SKM-1 treated with dmso at 0.1 percent for 144 hours (cell line): Measurements from ENCODE around the gene MMD2.
"Not testable (repeated sequence)": the region's sequence is repeated elsewhere in the genome, so short reads cannot be mapped to it uniquely, and the experiment has no call there.

Experiments used
- DNase-seq: peaks from one replicate; lab custom pipeline; 2025; ENCODE audit not compliant: unreplicated experiment; lab: John Stamatoyannopoulos, UW

The MMD2 gene

GRCh38 chr7:4958477-4959301 is at the start of gene MMD2:
TSS of gene MMD2 (minus strand) at chr7:4959187. CDS start at chr7:4959017, 170 bp downstream.
- DNase-seq: no peak

- no peak for DNase-seq
Measured at GRCh38 chr7:5005066-5005465, 46.1 kb upstream of the MMD2 start.

GRCh38 chr7:5001911-5002310 is 42.9 kb upstream of the MMD2 start:
- DNase-seq: no peak

DNA sequence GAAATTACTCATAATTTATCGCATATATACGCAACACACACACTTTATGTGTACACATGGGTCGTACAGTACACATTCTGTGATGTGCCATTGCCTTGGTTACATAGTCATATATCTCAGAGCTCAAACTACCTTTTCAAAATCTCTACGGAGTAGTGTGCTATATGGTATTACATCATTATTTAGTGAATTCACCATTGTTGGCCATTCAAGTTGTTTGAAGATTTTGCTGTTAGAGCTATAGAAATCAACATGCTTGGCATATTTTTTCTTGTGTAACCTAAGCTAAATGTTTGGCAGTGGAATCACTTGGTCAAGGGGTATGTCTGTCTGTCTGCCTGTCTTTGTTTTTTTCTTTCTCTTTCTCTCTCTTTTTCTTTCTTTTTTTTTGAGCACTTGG is 42.0 kb upstream of the MMD2 start:
- DNase-seq: no peak

GRCh38 chr7:4999369-4999950 is 40.5 kb upstream of the MMD2 start:
- DNase-seq: no peak

- no peak for DNase-seq
Measured at GRCh38 chr7:4998910-4999309, 39.9 kb upstream of the MMD2 start.

- DNase-seq: no peak
Measured at GRCh38 chr7:4998244-4998643, 39.3 kb upstream of the MMD2 start.

DNA sequence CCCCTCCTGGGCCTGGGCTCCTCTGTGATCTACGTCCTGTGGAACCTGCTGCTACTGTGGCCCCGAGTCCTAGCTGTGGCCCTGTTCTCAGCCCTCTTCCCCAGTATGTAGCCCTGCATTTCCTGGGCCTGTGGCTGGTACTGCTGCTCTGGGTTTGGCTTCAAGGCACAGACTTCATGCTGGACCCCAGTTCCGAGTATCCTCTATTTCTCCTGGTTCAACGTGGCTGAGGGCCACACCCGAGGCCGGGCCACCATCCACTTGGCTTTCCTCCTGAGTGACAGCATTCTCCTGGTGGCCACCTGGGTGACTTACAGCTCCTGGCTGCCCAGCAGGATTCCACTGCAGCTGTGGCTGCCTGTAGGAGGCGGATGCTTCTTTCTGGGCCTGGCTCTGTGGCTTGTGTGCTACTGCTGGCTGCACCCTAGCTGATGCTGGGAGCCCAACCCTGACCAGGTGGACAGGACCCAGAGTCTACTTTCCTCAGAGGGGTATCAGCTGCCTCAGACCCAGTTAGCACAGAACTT is 37.8 kb upstream of the MMD2 start:
- DNase-seq: no peak

GRCh38 chr7:4995429-4995969 is 36.5 kb upstream of the MMD2 start:
- no peak for DNase-seq

GRCh38 chr7:4993471-4993870 is 34.5 kb upstream of the MMD2 start:
- DNase-seq: no peak

GRCh38 chr7:4982741-4983140 is 23.8 kb upstream of the MMD2 start:
- not testable (repeated sequence) for DNase-seq

DNA sequence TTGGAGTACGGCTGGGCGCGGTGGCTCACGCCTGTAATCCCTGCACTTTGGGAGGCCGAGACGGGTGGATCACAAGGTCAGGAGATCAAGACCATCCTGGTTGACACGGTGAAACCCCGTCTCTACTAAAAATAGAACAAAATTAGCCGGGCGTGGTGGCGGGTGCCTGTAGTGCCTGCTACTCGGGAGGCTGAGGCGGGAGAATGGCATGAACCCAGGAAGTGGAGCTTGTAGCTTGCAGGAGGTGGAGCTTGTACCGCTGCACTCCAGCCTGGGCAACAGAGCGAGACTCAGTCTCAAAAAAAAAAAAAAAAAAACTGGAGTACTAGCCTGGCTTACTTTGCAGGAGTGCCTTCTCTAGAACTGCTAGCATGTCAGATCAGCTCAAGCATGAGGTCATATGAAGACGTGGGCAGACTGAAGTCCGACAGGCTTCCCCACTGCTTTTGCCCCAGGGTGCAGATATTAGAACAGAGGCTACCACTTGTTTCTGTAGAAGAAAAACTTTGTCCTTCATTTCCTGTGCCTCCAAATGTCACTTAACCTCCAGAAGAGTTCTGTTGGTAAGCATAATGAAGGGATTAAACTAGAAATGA is 22.4 kb upstream of the MMD2 start:
- not testable (repeated sequence) for DNase-seq

GRCh38 chr7:4975626-4976025 is 16.6 kb upstream of the MMD2 start:
- DNase-seq: not testable (repeated sequence)

GRCh38 chr7:4973728-4974198 is 14.8 kb upstream of the MMD2 start:
- DNase-seq: peak; percentile 85

DNA sequence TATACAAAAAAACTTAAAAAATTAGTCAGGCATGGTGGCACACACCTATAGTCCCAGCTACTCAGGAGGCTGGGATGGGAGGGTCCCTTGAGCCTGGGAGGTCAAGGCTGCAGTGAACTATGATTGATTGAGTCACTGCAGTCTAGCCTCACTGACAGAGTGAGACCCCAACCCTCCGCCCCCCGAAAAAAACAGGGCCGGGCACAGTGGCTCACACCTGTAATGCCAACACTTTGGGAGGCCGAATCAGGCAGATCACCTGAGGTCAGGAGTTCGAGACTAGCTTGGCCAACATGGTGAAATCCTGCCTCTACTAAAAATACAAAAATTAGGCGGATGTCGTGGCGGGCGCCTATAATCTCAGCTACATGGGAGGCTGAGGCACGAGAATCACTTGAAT is 13.5 kb upstream of the MMD2 start:
- not testable (repeated sequence) for DNase-seq

GRCh38 chr7:4965295-4966022 is 6.5 kb upstream of the MMD2 start:
- no peak for DNase-seq

DNA sequence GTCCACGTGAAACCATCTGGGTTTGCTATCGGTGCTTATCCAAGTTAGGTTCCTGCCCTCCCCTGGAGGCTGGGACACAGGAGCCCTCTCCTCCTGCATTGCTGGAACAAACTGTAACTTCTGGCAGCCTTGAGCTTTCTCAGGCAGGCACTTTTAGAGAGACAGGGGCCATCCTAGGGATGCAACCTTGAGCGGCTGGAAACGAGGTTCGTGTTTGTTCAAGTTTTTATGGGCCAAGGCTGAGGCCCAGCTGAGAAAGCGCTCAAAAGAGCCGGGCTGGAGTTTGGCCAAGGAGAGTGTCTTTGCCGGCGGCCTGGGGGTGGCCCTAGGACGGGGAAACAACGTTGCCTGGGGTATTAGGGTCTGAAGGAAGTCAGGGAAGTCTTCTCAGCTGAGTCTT is 5.5 kb upstream of the MMD2 start:
- no peak for DNase-seq

GRCh38 chr7:4962872-4963775 is 4.1 kb upstream of the MMD2 start:
- no peak for DNase-seq

- no peak for DNase-seq
Measured at GRCh38 chr7:4960363-4960762, 1.4 kb upstream of the MMD2 start.

DNA sequence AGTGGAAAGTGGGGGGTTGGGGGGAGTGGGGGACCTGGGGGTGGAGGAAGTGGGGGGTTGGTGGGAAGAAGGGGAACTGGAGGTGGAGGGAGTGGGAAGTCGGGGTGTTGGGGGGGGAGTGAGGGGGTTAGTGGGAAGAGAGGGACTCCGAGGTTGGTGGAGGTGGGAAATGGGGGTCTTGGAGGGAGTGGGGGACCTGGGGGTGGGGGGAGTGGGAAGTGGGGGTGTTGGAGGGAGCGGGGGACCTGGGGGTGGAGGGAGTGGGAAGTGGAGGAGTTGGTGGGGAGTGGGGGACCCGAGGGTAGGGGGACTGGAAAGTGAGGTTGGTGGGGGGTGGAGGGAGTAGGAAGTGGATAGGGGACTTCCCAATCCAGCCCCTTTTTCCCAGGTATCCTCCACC is 906 bp upstream of the MMD2 start:
- DNase-seq: no peak
